Body of pancreas (tissue), 4 donors: Measurements from ENCODE around the gene TDRD9. TPM values are rescaled to one million over a fixed set of nuclear protein-coding genes. Genes with fewer than 3 reads are reported as not detected.

Experiments used
- ATAC-seq: fragments of 150-250 bp; one replicate; pipeline ENCODE4 v1.9.1; 2016
- DNase-seq, 4 donors: peaks; one replicate each; pipeline ENCODE4 v3.0.0-alpha.2; 2019
- H3K27ac ChIP-seq, 4 donors: fragments of 200-600 bp; sonication (generic); 1 replicate in 3 of 4; 2 replicates in 1 of 4; pipeline versions ENCODE4 v1.5.1 to v1.6.1; 2016 to 2019; ENCODE audit warnings: mild to moderate bottlenecking in 1 of 4, mixed read lengths in 1 of 4, moderate library complexity in 1 of 4
- H3K27me3 ChIP-seq, 2 donors: fragments of 200-600 bp; sonication (generic); one replicate each; pipeline ENCODE4 v1.6.0; 2016; ENCODE audit warnings: mild to moderate bottlenecking in 1 of 2
- H3K36me3 ChIP-seq, 2 donors: fragments of 200-600 bp; sonication (generic); replicated peaks in 1 of 2; 2 replicates each; pipeline ENCODE4 v1.5.1; 2016; ENCODE audit warnings: low read depth in 2 of 2; ENCODE audit not compliant: insufficient read depth in 1 of 2
- H3K4me1 ChIP-seq: fragments of 200-600 bp; sonication (generic); one replicate; pipeline ENCODE4 v1.6.0; 2016
- H3K4me3 ChIP-seq, 2 donors: fragments of 200-600 bp; sonication (generic); 1 replicate in 1 of 2; 2 replicates in 1 of 2; pipeline ENCODE4 v1.5.1; 2016 to 2019
- H3K9me3 ChIP-seq, 3 donors: fragments of 200-600 bp; sonication (generic); 1 replicate in 2 of 3; 2 replicates in 1 of 3; pipeline ENCODE4 v1.5.1; 2016
- CTCF ChIP-seq, 7 experiments: fragments of 450-650 bp in 4 of 7; fragments of 200-600 bp in 3 of 7; sonication (generic) in 3 of 7; IDR thresholded peaks; one replicate each; pipeline ENCODE4 v1.5.1; 2016 to 2019; ENCODE audit warnings: antibody characterized with exemption in 7 of 7
- POLR2A ChIP-seq, 3 donors: fragments of 450-650 bp; IDR thresholded peaks; one replicate each; pipeline ENCODE4 v1.6.1; 2016; ENCODE audit warnings: antibody characterized with exemption in 3 of 3, mild to moderate bottlenecking in 2 of 3
- WGBS, 2 donors: methylation state at CpG; one replicate each; pipeline ENCODE4 v1.1.5; 2017; 5-methylcytosine and 5-hydroxymethylcytosine counted together
- intact Hi-C: fragments of 100-400 bp; cut with DNase I; formaldehyde crosslinking; loops from one replicate; pipeline ENCODE4 v1.15.1; 2023
- total RNA-seq, 2 donors: library from RNA; depleted of rRNA; stranded (reverse); fragments of >200 nt; gene quantifications; one replicate each; pipeline ENCODE4 v1.1.0, GENCODE V29; 2016

TDRD9 gene
- total RNA-seq, 2 donors from 2014 or later, result 2.0 to 4.7 TPM

GRCh38 chr14:103998027-103998426, 69.8 kb downstream of the TDRD9 start:
- no peaks in the 10 kb centered on the region for H3K4me1 ChIP-seq
- H3K27me3 ChIP-seq, result no peaks in the 10 kb centered on the region
- H3K4me3 ChIP-seq, result no peak overlapping the region
- 87 to 95% methylated on average over 8 to 10 of the region's 10 CpGs for WGBS, 2 donors
- intact Hi-C loops, result no loop called here
- ATAC-seq, result no peak
- H3K27ac ChIP-seq, result no peak overlapping the region
- no peak for DNase-seq
- no peaks in the 10 kb centered on the region for H3K9me3 ChIP-seq
- H3K36me3 ChIP-seq, result no peaks in the 10 kb centered on the region
- TF ChIP-seq CTCF (IDR thresholded peaks at IDR 0.05) (no peak), POLR2A (IDR thresholded peaks at IDR 0.05) (no peak)

GRCh38 chr14:103999795-104000440, 71.7 kb downstream of the TDRD9 start:
- ATAC-seq (no peak), DNase-seq (no peak)
- no peaks in the 10 kb centered on the region for H3K9me3 ChIP-seq
- no peaks in the 10 kb centered on the region for H3K4me1 ChIP-seq
- intact Hi-C loops, result no loop called here
- no peaks in the 10 kb centered on the region for H3K36me3 ChIP-seq
- TF ChIP-seq POLR2A (IDR thresholded peaks at IDR 0.05), result no peak
- WGBS, 2 donors, result 87 to 88% methylated on average over 7 of the region's 7 CpGs
- H3K27ac ChIP-seq, result no peak overlapping the region
- H3K4me3 ChIP-seq, result no peak overlapping the region
- no peaks in the 10 kb centered on the region for H3K27me3 ChIP-seq

GRCh38 chr14:104001003-104001402, 72.7 kb downstream of the TDRD9 start:
- ATAC-seq (no peak), DNase-seq (no peak)
- intact Hi-C loops, result no loop called here
- TF ChIP-seq POLR2A (IDR thresholded peaks at IDR 0.05) (no peak), CTCF (IDR thresholded peaks at IDR 0.05) (no peak)
- Histone ChIP-seq H3K4me3 (no peak overlapping the region), H3K4me1 (no peaks in the 10 kb centered on the region), H3K9me3 (no peaks in the 10 kb centered on the region), H3K27me3 (no peaks in the 10 kb centered on the region), H3K36me3 (no peaks in the 10 kb centered on the region), H3K27ac (no peak overlapping the region)
- WGBS, 2 donors, result 75 to 77% methylated on average over 4 of the region's 4 CpGs

- no peaks in the 10 kb centered on the region for H3K27me3 ChIP-seq
- no peak overlapping the region for H3K27ac ChIP-seq
- no peak for TF ChIP-seq CTCF (IDR thresholded peaks at IDR 0.05)
- TF ChIP-seq POLR2A (IDR thresholded peaks at IDR 0.05), result no peak
- WGBS, 2 donors, result 87 to 88% methylated on average over 6 of the region's 6 CpGs
- no peaks in the 10 kb centered on the region for H3K36me3 ChIP-seq
- no peak overlapping the region for H3K4me3 ChIP-seq
- no peaks in the 10 kb centered on the region for H3K4me1 ChIP-seq
- H3K9me3 ChIP-seq, result no peaks in the 10 kb centered on the region
- intact Hi-C loops, result no loop called here
- ATAC-seq (no peak), DNase-seq (no peak)
Measured at GRCh38 chr14:104003616-104004015, 75.4 kb downstream of the TDRD9 start.

- no peaks in the 10 kb centered on the region for H3K36me3 ChIP-seq
- WGBS, 2 donors, result 77 to 88% methylated on average over 1 of the region's 1 CpG
- H3K27me3 ChIP-seq, result no peaks in the 10 kb centered on the region
- TF ChIP-seq POLR2A (IDR thresholded peaks at IDR 0.05), result no peak
- no peaks in the 10 kb centered on the region for H3K9me3 ChIP-seq
- DNase-seq (no peak), ATAC-seq (no peak)
- intact Hi-C loops, result no loop called here
- no peak overlapping the region for H3K4me3 ChIP-seq
- no peaks in the 10 kb centered on the region for H3K4me1 ChIP-seq
- no peak overlapping the region for H3K27ac ChIP-seq
Measured at GRCh38 chr14:104004849-104005248, 76.6 kb downstream of the TDRD9 start.

- WGBS, 2 donors, result 73 to 93% methylated on average over 8 of the region's 8 CpGs
- Histone ChIP-seq H3K4me1 (no peaks in the 10 kb centered on the region), H3K36me3 (no peaks in the 10 kb centered on the region), H3K27ac (no peak overlapping the region), H3K27me3 (no peaks in the 10 kb centered on the region), H3K9me3 (no peaks in the 10 kb centered on the region), H3K4me3 (no peak overlapping the region)
- ATAC-seq (no peak), DNase-seq (no peak)
- TF ChIP-seq POLR2A (IDR thresholded peaks at IDR 0.05), result no peak
- TF ChIP-seq CTCF (IDR thresholded peaks at IDR 0.05), result no peak
- intact Hi-C loops, result no loop called here
Measured at GRCh38 chr14:104005489-104005888, 77.2 kb downstream of the TDRD9 start.
